Measurements from ENCODE around the gene MYRFL.

GRCh38 chr12:69948851-69949250 lies 123.8 kb downstream of the MYRFL start:
- no peak for TF ChIP-seq POLR2AphosphoS5 (IDR thresholded peaks at IDR 0.05)
- TF ChIP-seq, protein P1, sequence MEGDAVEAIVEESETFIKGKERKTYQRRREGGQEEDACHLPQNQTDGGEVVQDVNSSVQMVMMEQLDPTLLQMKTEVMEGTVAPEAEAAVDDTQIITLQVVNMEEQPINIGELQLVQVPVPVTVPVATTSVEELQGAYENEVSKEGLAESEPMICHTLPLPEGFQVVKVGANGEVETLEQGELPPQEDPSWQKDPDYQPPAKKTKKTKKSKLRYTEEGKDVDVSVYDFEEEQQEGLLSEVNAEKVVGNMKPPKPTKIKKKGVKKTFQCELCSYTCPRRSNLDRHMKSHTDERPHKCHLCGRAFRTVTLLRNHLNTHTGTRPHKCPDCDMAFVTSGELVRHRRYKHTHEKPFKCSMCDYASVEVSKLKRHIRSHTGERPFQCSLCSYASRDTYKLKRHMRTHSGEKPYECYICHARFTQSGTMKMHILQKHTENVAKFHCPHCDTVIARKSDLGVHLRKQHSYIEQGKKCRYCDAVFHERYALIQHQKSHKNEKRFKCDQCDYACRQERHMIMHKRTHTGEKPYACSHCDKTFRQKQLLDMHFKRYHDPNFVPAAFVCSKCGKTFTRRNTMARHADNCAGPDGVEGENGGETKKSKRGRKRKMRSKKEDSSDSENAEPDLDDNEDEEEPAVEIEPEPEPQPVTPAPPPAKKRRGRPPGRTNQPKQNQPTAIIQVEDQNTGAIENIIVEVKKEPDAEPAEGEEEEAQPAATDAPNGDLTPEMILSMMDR (IDR thresholded peaks at IDR 0.05) = no peak
- TF ChIP-seq POLR2A (IDR thresholded peaks at IDR 0.05) = no peak
